OCI-LY1 (cell line): ENCODE data around the gene CREB3.

Source experiments
- H2AFZ ChIP-seq: fragments of 200-600 bp; sonication (generic), shearing (Covaris generic); 2 replicates; pipeline ENCODE4 v1.6.0; 2014; ENCODE audit warnings: antibody characterized with exemption, mild to moderate bottlenecking, low read length
- H3F3A ChIP-seq: fragments of 200-600 bp; sonication (generic), shearing (Covaris generic); 2 replicates; pipeline ENCODE4 v1.6.0; 2014; ENCODE audit warnings: mild to moderate bottlenecking, antibody characterized with exemption, low read length, moderate library complexity; ENCODE audit not compliant: insufficient read depth
- H3K27ac ChIP-seq: fragments of 200-600 bp; sonication (generic); 2 replicates; pipeline ENCODE4 v1.5.1; 2014; ENCODE audit warnings: low read length, mixed run types, mild to moderate bottlenecking, low read depth; ENCODE audit not compliant: poor library complexity, severe bottlenecking
- H3K27me3 ChIP-seq: fragments of 200-600 bp; sonication (generic); 2 replicates; pipeline ENCODE4 v1.6.0; 2014; ENCODE audit warnings: antibody characterized with exemption, mild to moderate bottlenecking, low read length, moderate library complexity; ENCODE audit not compliant: insufficient read depth
- H3K36me3 ChIP-seq: fragments of 200-600 bp; sonication (generic); 2 replicates; pipeline ENCODE4 v1.6.1; 2014; ENCODE audit warnings: mild to moderate bottlenecking, antibody characterized with exemption, low read length, moderate library complexity, mixed read lengths; ENCODE audit not compliant: insufficient read depth
- H3K4me1 ChIP-seq: fragments of 200-600 bp; sonication (generic); 2 replicates; pipeline ENCODE4 v1.5.1; 2014; ENCODE audit warnings: mild to moderate bottlenecking, low read length, moderate library complexity; ENCODE audit not compliant: insufficient read depth, severe bottlenecking
- H3K4me2 ChIP-seq: fragments of 200-600 bp; sonication (generic), shearing (Covaris generic); 2 replicates; pipeline ENCODE4 v1.6.1; 2014; ENCODE audit warnings: low read length
- H3K4me3 ChIP-seq: fragments of 200-600 bp; sonication (generic); 2 replicates; pipeline ENCODE4 v1.5.1; 2014; ENCODE audit warnings: low read length, low read depth, mild to moderate bottlenecking, mixed read lengths; ENCODE audit not compliant: poor library complexity, severe bottlenecking
- H3K79me2 ChIP-seq: fragments of 200-600 bp; shearing (Covaris generic); 2 replicates; pipeline ENCODE4 v1.6.1; 2016; ENCODE audit warnings: mixed run types, low read length, mixed read lengths; ENCODE audit not compliant: insufficient read depth
- H3K9ac ChIP-seq: fragments of 200-600 bp; sonication (generic), shearing (Covaris generic); 2 replicates; pipeline ENCODE4 v1.6.1; 2014; ENCODE audit warnings: mild to moderate bottlenecking, low read length, mixed read lengths
- H3K9me2 ChIP-seq: fragments of 200-600 bp; sonication (generic), shearing (Covaris generic); 2 replicates; pipeline ENCODE4 v1.6.1; 2014; ENCODE audit warnings: low read depth, mild to moderate bottlenecking, low read length, mixed read lengths
- H3K9me3 ChIP-seq: fragments of 200-600 bp; shearing (Covaris generic); 2 replicates; pipeline ENCODE4 v1.6.1; 2014; ENCODE audit warnings: low read length, mixed read lengths
- H4K20me1 ChIP-seq: fragments of 200-600 bp; sonication (generic), shearing (Covaris generic); 2 replicates; pipeline ENCODE4 v1.6.0; 2016; ENCODE audit warnings: mild to moderate bottlenecking, low read length; ENCODE audit not compliant: insufficient read depth
- EZH2 ChIP-seq: fragments of 200-600 bp; sonication (generic), shearing (Covaris generic); IDR thresholded peaks from 2 replicates; pipeline ENCODE4 v1.8.0; 2017; ENCODE audit warnings: borderline replicate concordance, mixed run types, mild to moderate bottlenecking, antibody characterized with exemption, low read length, moderate library complexity, mixed read lengths
- TF ChIP-seq, protein P1 (sequence below): fragments of 200-600 bp; sonication (generic), shearing (Covaris generic); IDR thresholded peaks from 2 replicates; pipeline ENCODE4 v1.5.1; 2017; ENCODE audit warnings: mild to moderate bottlenecking, antibody characterized with exemption, low read length, moderate library complexity, mixed read lengths

CREB3 gene

GRCh38 chr9:35743452-35743851 lies 11.0 kb downstream of the CREB3 start:
- H3K27me3 ChIP-seq, result no peaks in the 10 kb centered on the region
- peaks cover 52% of the 10 kb centered on the region for H3K36me3 ChIP-seq
- no peaks in the 10 kb centered on the region for H3K9me3 ChIP-seq
- H3K79me2 ChIP-seq, result peaks cover 28% of the 10 kb centered on the region
- H2AFZ ChIP-seq, result no peak overlapping the region
- no peaks in the 10 kb centered on the region for H3K9me2 ChIP-seq
- H4K20me1 ChIP-seq, result no peaks in the 10 kb centered on the region
- TF ChIP-seq, protein P1, sequence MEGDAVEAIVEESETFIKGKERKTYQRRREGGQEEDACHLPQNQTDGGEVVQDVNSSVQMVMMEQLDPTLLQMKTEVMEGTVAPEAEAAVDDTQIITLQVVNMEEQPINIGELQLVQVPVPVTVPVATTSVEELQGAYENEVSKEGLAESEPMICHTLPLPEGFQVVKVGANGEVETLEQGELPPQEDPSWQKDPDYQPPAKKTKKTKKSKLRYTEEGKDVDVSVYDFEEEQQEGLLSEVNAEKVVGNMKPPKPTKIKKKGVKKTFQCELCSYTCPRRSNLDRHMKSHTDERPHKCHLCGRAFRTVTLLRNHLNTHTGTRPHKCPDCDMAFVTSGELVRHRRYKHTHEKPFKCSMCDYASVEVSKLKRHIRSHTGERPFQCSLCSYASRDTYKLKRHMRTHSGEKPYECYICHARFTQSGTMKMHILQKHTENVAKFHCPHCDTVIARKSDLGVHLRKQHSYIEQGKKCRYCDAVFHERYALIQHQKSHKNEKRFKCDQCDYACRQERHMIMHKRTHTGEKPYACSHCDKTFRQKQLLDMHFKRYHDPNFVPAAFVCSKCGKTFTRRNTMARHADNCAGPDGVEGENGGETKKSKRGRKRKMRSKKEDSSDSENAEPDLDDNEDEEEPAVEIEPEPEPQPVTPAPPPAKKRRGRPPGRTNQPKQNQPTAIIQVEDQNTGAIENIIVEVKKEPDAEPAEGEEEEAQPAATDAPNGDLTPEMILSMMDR, result no peak
- H3K27ac ChIP-seq, result no peak overlapping the region
- H3K4me2 ChIP-seq, result no peak overlapping the region
- H3K4me3 ChIP-seq, result no peak overlapping the region
- peaks cover 28% of the 10 kb centered on the region for H3K4me1 ChIP-seq
- H3F3A ChIP-seq, result no peaks in the 10 kb centered on the region
- no peak overlapping the region for H3K9ac ChIP-seq

- H3K27ac ChIP-seq, result no peak overlapping the region
- TF ChIP-seq, protein P1, result no peak
- no peak for TF ChIP-seq EZH2
- peaks cover 28% of the 10 kb centered on the region for H3K4me1 ChIP-seq
Observed at GRCh38 chr9:35743880-35744518, 11.5 kb downstream of the CREB3 start.

GRCh38 chr9:35745569-35745968 lies 13.1 kb downstream of the CREB3 start:
- no peak overlapping the region for H2AFZ ChIP-seq
- H3K79me2 ChIP-seq, result peaks cover 29% of the 10 kb centered on the region
- TF ChIP-seq EZH2, result no peak
- TF ChIP-seq, protein P1, result no peak
- H3K9ac ChIP-seq, result peak overlapping the region; percentile 6; the same call in 1 of the 2 replicates
- peaks cover 31% of the 10 kb centered on the region for H3K36me3 ChIP-seq
- peak overlapping the region; percentile 79 for H3K4me2 ChIP-seq
- H3F3A ChIP-seq, result no peaks in the 10 kb centered on the region
- H3K9me2 ChIP-seq, result no peaks in the 10 kb centered on the region
- no peak overlapping the region for H3K27ac ChIP-seq
- H3K4me1 ChIP-seq, result peaks cover 36% of the 10 kb centered on the region
- peak overlapping the region; percentile 76 for H3K4me3 ChIP-seq
- no peaks in the 10 kb centered on the region for H3K27me3 ChIP-seq
- H3K9me3 ChIP-seq, result no peaks in the 10 kb centered on the region
- H4K20me1 ChIP-seq, result no peaks in the 10 kb centered on the region

More at GRCh38 chr9:35743880-35744518, 11.5 kb downstream of the CREB3 start:
- Histone ChIP-seq H3K9me2 (no peaks in the 10 kb centered on the region), H3K4me2 (no peak overlapping the region), H3K36me3 (peaks cover 46% of the 10 kb centered on the region), H3K9me3 (no peaks in the 10 kb centered on the region), H3K4me3 (no peak overlapping the region), H3F3A (no peaks in the 10 kb centered on the region), H3K9ac (no peak overlapping the region), H3K79me2 (peaks cover 29% of the 10 kb centered on the region), H4K20me1 (no peaks in the 10 kb centered on the region), H2AFZ (no peak overlapping the region), H3K27me3 (no peaks in the 10 kb centered on the region)
